Measurements from ENCODE around the gene HCN1.

DNA sequence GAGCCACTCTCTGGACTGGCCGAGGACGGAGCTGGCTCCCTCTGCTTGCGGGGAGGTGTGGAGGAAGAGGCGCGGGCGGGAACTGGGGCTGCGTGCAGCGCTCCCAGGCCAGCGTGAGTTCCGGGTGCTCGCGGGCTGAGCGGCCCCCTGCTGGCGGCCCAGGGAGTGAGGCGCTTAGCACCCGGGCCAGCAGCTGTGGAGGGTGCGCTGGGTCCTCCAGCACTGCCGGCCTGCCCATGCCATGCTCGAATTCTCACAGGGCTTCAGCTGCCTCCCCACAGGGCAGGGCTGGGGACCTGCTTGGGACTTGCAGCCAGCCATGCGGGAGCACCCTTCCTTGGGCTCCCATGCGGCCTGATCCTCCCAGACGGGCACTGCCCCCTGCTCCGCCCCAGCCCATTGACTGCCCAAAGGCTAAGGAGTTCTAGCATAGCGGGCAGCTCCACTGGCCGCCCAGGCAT is 470.6 kb downstream of the HCN1 start:
- TF ChIP-seq, protein P1, sequence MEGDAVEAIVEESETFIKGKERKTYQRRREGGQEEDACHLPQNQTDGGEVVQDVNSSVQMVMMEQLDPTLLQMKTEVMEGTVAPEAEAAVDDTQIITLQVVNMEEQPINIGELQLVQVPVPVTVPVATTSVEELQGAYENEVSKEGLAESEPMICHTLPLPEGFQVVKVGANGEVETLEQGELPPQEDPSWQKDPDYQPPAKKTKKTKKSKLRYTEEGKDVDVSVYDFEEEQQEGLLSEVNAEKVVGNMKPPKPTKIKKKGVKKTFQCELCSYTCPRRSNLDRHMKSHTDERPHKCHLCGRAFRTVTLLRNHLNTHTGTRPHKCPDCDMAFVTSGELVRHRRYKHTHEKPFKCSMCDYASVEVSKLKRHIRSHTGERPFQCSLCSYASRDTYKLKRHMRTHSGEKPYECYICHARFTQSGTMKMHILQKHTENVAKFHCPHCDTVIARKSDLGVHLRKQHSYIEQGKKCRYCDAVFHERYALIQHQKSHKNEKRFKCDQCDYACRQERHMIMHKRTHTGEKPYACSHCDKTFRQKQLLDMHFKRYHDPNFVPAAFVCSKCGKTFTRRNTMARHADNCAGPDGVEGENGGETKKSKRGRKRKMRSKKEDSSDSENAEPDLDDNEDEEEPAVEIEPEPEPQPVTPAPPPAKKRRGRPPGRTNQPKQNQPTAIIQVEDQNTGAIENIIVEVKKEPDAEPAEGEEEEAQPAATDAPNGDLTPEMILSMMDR (IDR thresholded peaks at IDR 0.05) = no peak
- TF ChIP-seq POLR2A (IDR thresholded peaks at IDR 0.05) = no peak
